ENCODE data around the gene TIMM21.

GRCh38 chr18:74116633-74117554 lies 31.4 kb upstream of the TIMM21 start:
- TF ChIP-seq POLR2A (IDR thresholded peaks at IDR 0.05; ENCODE audit: low read depth, low read length) = no peak
- no peak for TF ChIP-seq POLR2AphosphoS5 (IDR thresholded peaks at IDR 0.05; ENCODE audit: low read depth, low read length)
- TF ChIP-seq SPI1 (IDR thresholded peaks at IDR 0.05; ENCODE audit: low read depth, low read length) = no peak
- TF ChIP-seq TAF1 (IDR thresholded peaks at IDR 0.05; ENCODE audit: low read depth, low read length) = no peak
- TF ChIP-seq POU2F2 (IDR thresholded peaks at IDR 0.05; ENCODE audit: low read depth, low read length) = no peak

Data from GM12891 (cell line).